ENCODE results near the gene COPS4.
"Not testable (repeated sequence)": the region's sequence is repeated elsewhere in the genome, so short reads cannot be mapped to it uniquely, and the experiment has no call there.

The COPS4 gene

GRCh38 chr4:83043801-83044407 is 8.9 kb downstream of the COPS4 start:
- FAIRE-seq (no peak), DNase-seq (ENCODE audit: insufficient read length, low spot score) (no peak)
- no peak for TF ChIP-seq POLR2A (IDR thresholded peaks at IDR 0.05; ENCODE audit: low read depth, low read length)

GRCh38 chr4:83046693-83047473 is 11.9 kb downstream of the COPS4 start:
- FAIRE-seq (no peak), DNase-seq (ENCODE audit: insufficient read length, low spot score) (no peak)
- TF ChIP-seq POLR2A (IDR thresholded peaks at IDR 0.05; ENCODE audit: low read depth, low read length): no peak

GRCh38 chr4:83048781-83049180 is 13.8 kb downstream of the COPS4 start:
- not testable (repeated sequence) for DNase-seq (ENCODE audit: insufficient read length, low spot score); FAIRE-seq

GRCh38 chr4:83054928-83055327 is 19.9 kb downstream of the COPS4 start:
- FAIRE-seq (no peak), DNase-seq (ENCODE audit: insufficient read length, low spot score) (no peak)
- TF ChIP-seq POLR2A (IDR thresholded peaks at IDR 0.05; ENCODE audit: low read depth, low read length): no peak

- no peak for DNase-seq (ENCODE audit: insufficient read length, low spot score)
- no peak for FAIRE-seq
- TF ChIP-seq POLR2A (IDR thresholded peaks at IDR 0.05; ENCODE audit: low read depth, low read length): no peak
Observed at GRCh38 chr4:83062739-83063138, 27.8 kb downstream of the COPS4 start.

GRCh38 chr4:83065266-83065665 is 30.3 kb downstream of the COPS4 start:
- no peak for FAIRE-seq

GRCh38 chr4:83067058-83067639 is 32.2 kb downstream of the COPS4 start:
- DNase-seq (ENCODE audit: insufficient read length, low spot score): no peak
- no peak for TF ChIP-seq POLR2A (IDR thresholded peaks at IDR 0.05; ENCODE audit: low read depth, low read length)
- no peak for FAIRE-seq

More at GRCh38 chr4:83065266-83065665, 30.3 kb downstream of the COPS4 start:
- no peak for DNase-seq (ENCODE audit: insufficient read length, low spot score)
- no peak for TF ChIP-seq POLR2A (IDR thresholded peaks at IDR 0.05; ENCODE audit: low read depth, low read length)

GRCh38 chr4:83071116-83071515 is 36.1 kb downstream of the COPS4 start:
- no peak for DNase-seq (ENCODE audit: insufficient read length, low spot score)
- TF ChIP-seq POLR2A (IDR thresholded peaks at IDR 0.05; ENCODE audit: low read depth, low read length): no peak
- no peak for FAIRE-seq

GRCh38 chr4:83074086-83074704 is 39.2 kb downstream of the COPS4 start:
- no peak for TF ChIP-seq POLR2A (IDR thresholded peaks at IDR 0.05; ENCODE audit: low read depth, low read length)
- FAIRE-seq (no peak), DNase-seq (ENCODE audit: insufficient read length, low spot score) (no peak)

- not testable (repeated sequence) for FAIRE-seq
Observed at GRCh38 chr4:83074783-83075182, 39.8 kb downstream of the COPS4 start.

GRCh38 chr4:83075311-83076095 is 40.5 kb downstream of the COPS4 start:
- no peak for TF ChIP-seq POLR2A (IDR thresholded peaks at IDR 0.05; ENCODE audit: low read depth, low read length)
- FAIRE-seq (peak; percentile 27), DNase-seq (ENCODE audit: insufficient read length, low spot score) (peak; percentile 9)

More at GRCh38 chr4:83074783-83075182, 39.8 kb downstream of the COPS4 start:
- DNase-seq (ENCODE audit: insufficient read length, low spot score): not testable (repeated sequence)

GRCh38 chr4:83080561-83080960 is 45.6 kb downstream of the COPS4 start:
- no peak for DNase-seq (ENCODE audit: insufficient read length, low spot score)
- TF ChIP-seq POLR2A (IDR thresholded peaks at IDR 0.05; ENCODE audit: low read depth, low read length): no peak
- no peak for FAIRE-seq

GRCh38 chr4:83082777-83083176 is 47.8 kb downstream of the COPS4 start:
- no peak for DNase-seq (ENCODE audit: insufficient read length, low spot score)
- no peak for FAIRE-seq
- no peak for TF ChIP-seq POLR2A (IDR thresholded peaks at IDR 0.05; ENCODE audit: low read depth, low read length)

Data from H54 (cell line).